ENCODE results near the gene ZNF800. TPM values are rescaled to one million over a fixed set of nuclear protein-coding genes. Genes with fewer than 3 reads are reported as not detected.

The ZNF800 gene, protein sequence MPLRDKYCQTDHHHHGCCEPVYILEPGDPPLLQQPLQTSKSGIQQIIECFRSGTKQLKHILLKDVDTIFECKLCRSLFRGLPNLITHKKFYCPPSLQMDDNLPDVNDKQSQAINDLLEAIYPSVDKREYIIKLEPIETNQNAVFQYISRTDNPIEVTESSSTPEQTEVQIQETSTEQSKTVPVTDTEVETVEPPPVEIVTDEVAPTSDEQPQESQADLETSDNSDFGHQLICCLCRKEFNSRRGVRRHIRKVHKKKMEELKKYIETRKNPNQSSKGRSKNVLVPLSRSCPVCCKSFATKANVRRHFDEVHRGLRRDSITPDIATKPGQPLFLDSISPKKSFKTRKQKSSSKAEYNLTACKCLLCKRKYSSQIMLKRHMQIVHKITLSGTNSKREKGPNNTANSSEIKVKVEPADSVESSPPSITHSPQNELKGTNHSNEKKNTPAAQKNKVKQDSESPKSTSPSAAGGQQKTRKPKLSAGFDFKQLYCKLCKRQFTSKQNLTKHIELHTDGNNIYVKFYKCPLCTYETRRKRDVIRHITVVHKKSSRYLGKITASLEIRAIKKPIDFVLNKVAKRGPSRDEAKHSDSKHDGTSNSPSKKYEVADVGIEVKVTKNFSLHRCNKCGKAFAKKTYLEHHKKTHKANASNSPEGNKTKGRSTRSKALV
- total RNA-seq, result 29.4 and 34.1 TPM in 2 replicates

GRCh38 chr7:127392566-127393367 lies at the start of gene ZNF800:
Gene ZNF800 (minus strand): TSS chr7:127392708. CDS start chr7:127391557, 1,151 bp downstream.

Other genes starting within 250 kb of the ZNF800 start
- gene GRM8, start 139.8 kb downstream of the ZNF800 start, total RNA-seq, result 0.10 TPM in 1 of 2 replicates, not detected in the other
- 18.9 and 19.3 TPM in 2 replicates for gene GCC1, start 192.9 kb upstream of the ZNF800 start, total RNA-seq
- 169 and 218 TPM in 2 replicates for gene ARF5, start 195.7 kb upstream of the ZNF800 start, total RNA-seq
- gene FSCN3, start 201.0 kb upstream of the ZNF800 start, total RNA-seq, result 1.4 and 2.0 TPM in 2 replicates
- gene PAX4, start 225.4 kb upstream of the ZNF800 start, total RNA-seq, result not detected in 2 replicates

Measured in vein endothelial cell (primary cell).